Omental fat pad (tissue), 4 donors: ENCODE results near the gene HIPK2. TPM values are rescaled to one million over a fixed set of nuclear protein-coding genes. Genes with fewer than 3 reads are reported as not detected.

Source experiments
- ATAC-seq: fragments of 150-250 bp; one replicate; pipeline ENCODE4 v1.9.1; 2016; ENCODE audit warnings: mild to moderate bottlenecking, moderate library complexity; ENCODE audit not compliant: low FRiP score
- DNase-seq: peaks from one replicate; pipeline ENCODE4 v3.0.0-alpha.2; 2019; ENCODE audit warnings: low spot score
- CTCF ChIP-seq, 3 donors: fragments of 450-650 bp; IDR thresholded peaks; one replicate each; pipeline ENCODE4 v1.5.1; 2016 to 2017; ENCODE audit warnings: antibody characterized with exemption in 3 of 3, mild to moderate bottlenecking in 3 of 3, moderate library complexity in 2 of 3
- total RNA-seq, 4 donors: library from RNA; depleted of rRNA; stranded (reverse); fragments of >200 nt; gene quantifications; one replicate each; pipeline ENCODE4 v1.1.0, GENCODE V29; 2016

HIPK2 gene
- total RNA-seq, 4 donors from 2014 or later: 39.6 to 90.3 (median 70.0) TPM

- no peak for TF ChIP-seq CTCF (IDR thresholded peaks at IDR 0.05)
- ATAC-seq (peak; percentile 49), DNase-seq (no peak)
Observed at GRCh38 chr7:139693651-139694388, 84.0 kb downstream of the HIPK2 start.

GRCh38 chr7:139692723-139693122 lies 85.1 kb downstream of the HIPK2 start:
- ATAC-seq: no peak
- TF ChIP-seq CTCF (IDR thresholded peaks at IDR 0.05): no peak
- no peak for DNase-seq

- TF ChIP-seq CTCF (IDR thresholded peaks at IDR 0.05): no peak
- DNase-seq (no peak), ATAC-seq (no peak)
Observed at GRCh38 chr7:139691253-139691781, 86.5 kb downstream of the HIPK2 start.

- no peak for TF ChIP-seq CTCF (IDR thresholded peaks at IDR 0.05)
- ATAC-seq: peak; percentile 50
- no peak for DNase-seq
Observed at GRCh38 chr7:139687980-139688632, 89.7 kb downstream of the HIPK2 start.

- no peak for ATAC-seq
- no peak for DNase-seq
- no peak for TF ChIP-seq CTCF (IDR thresholded peaks at IDR 0.05)
Observed at GRCh38 chr7:139687211-139687954, 90.4 kb downstream of the HIPK2 start.

GRCh38 chr7:139683137-139683921 lies 94.5 kb downstream of the HIPK2 start:
- DNase-seq: no peak
- no peak for ATAC-seq
- no peak for TF ChIP-seq CTCF (IDR thresholded peaks at IDR 0.05)
